ENCODE data around the gene URGCP.

DNA sequence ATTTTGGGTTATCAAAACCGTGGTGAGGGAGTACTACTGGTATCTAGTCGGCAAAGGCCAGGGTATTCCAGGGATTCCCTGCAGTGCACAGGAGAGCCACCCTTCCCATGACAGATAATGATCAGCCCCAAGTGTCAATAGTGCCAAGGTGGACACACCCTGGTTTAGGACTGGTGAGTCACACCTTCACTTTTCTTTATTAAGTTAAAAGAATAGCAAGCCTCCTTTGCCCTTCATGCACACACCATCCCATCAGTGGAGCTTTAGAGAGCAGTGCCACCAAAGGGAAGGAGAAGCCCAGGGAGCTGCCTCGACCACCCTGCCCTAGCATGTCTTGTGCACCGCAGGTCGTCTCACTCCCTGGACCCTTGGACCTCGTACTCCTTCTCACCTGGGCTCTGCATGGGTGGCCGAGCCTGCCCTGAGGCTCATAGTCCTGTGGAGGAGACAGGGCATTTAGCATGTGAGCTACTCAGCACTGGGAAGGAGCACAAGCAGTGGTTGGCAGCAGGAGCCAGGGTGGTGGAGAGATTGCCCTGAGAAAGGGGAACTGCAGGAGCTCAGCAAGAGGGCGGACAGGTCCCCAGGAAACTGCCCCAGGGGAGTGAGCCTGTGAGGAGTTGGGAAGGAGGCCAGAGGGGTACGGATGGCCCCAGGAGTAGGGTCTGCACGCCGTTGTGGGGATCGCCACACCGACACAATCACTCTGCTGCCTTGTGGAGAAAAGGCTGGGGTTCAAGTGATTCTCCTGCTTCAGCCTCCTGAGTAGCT, 37.2 kb upstream of the URGCP start:
- no peak for TF ChIP-seq CBFB (IDR thresholded peaks at IDR 0.05; ENCODE audit: low read depth)
- TF ChIP-seq, protein P1, sequence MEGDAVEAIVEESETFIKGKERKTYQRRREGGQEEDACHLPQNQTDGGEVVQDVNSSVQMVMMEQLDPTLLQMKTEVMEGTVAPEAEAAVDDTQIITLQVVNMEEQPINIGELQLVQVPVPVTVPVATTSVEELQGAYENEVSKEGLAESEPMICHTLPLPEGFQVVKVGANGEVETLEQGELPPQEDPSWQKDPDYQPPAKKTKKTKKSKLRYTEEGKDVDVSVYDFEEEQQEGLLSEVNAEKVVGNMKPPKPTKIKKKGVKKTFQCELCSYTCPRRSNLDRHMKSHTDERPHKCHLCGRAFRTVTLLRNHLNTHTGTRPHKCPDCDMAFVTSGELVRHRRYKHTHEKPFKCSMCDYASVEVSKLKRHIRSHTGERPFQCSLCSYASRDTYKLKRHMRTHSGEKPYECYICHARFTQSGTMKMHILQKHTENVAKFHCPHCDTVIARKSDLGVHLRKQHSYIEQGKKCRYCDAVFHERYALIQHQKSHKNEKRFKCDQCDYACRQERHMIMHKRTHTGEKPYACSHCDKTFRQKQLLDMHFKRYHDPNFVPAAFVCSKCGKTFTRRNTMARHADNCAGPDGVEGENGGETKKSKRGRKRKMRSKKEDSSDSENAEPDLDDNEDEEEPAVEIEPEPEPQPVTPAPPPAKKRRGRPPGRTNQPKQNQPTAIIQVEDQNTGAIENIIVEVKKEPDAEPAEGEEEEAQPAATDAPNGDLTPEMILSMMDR (IDR thresholded peaks at IDR 0.05 in 2 of 3, conservative IDR thresholded peaks at IDR 0.05 in 1 of 3; ENCODE audit: control insufficient read depth in 2 of 3, extremely low read depth in 1 of 3, insufficient read depth in 1 of 3, low read depth in 3 of 3, low read length in 3 of 3), result no peak
- no peak for TF ChIP-seq RAD21 (IDR thresholded peaks at IDR 0.05; ENCODE audit: insufficient read depth, low read depth, low read length)
